Astrocyte (in vitro differentiated cells and primary cell): ENCODE data around the gene NR2C2. TPM values are rescaled to one million over a fixed set of nuclear protein-coding genes. Genes with fewer than 3 reads are reported as not detected.

Source experiments
- DNase-seq: peaks from one replicate; pipeline ENCODE4 v3.0.0-alpha.2; 2010; ENCODE audit warnings: low read depth
- FAIRE-seq: peaks from 2 replicates; lab custom pipeline; 2011; peaks lifted over from hg19 to GRCh38; lab: Jason Lieb, UNC
- H2AFZ ChIP-seq: 2 replicates; pipeline ENCODE4 v1.6.0; 2012; ENCODE audit warnings: low read depth, low read length, inconsistent platforms
- H3K27ac ChIP-seq: 2 replicates; pipeline ENCODE4 v1.5.1; 2011; ENCODE audit warnings: low read depth, low read length, inconsistent platforms
- H3K27me3 ChIP-seq: 2 replicates; pipeline ENCODE4 v1.6.0; 2011; ENCODE audit warnings: low read length, inconsistent platforms; ENCODE audit not compliant: insufficient read depth
- H3K36me3 ChIP-seq: 2 replicates; pipeline ENCODE4 v1.5.1; 2011; ENCODE audit warnings: low read length, inconsistent platforms; ENCODE audit not compliant: insufficient read depth
- H3K4me1 ChIP-seq: 2 replicates; pipeline ENCODE4 v1.5.1; 2011; ENCODE audit warnings: low read length, inconsistent platforms; ENCODE audit not compliant: insufficient read depth
- H3K4me2 ChIP-seq: 2 replicates; pipeline ENCODE4 v1.6.0; 2012; ENCODE audit warnings: low read length, inconsistent platforms
- H3K4me3 ChIP-seq: 2 replicates; pipeline ENCODE4 v1.5.1; 2011; ENCODE audit warnings: low read depth, mild to moderate bottlenecking, low read length, inconsistent platforms; ENCODE audit not compliant: insufficient read depth
- H3K79me2 ChIP-seq: 2 replicates; pipeline ENCODE4 v1.6.0; 2012; ENCODE audit warnings: mild to moderate bottlenecking, low read length, inconsistent platforms; ENCODE audit not compliant: insufficient read depth
- H3K9ac ChIP-seq: 2 replicates; pipeline ENCODE4 v1.6.0; 2012; ENCODE audit warnings: mild to moderate bottlenecking, low read length, inconsistent platforms
- H3K9me3 ChIP-seq: 2 replicates; pipeline ENCODE4 v1.5.1; 2012; ENCODE audit warnings: low read depth, mild to moderate bottlenecking, low read length, inconsistent platforms; ENCODE audit not compliant: insufficient read depth
- H4K20me1 ChIP-seq: 2 replicates; pipeline ENCODE4 v1.6.0; 2012; ENCODE audit warnings: low read length, inconsistent platforms; ENCODE audit not compliant: insufficient read depth
- H3K27ac Mint-ChIP-seq: one replicate; pipeline ENCODE4 v1.8.0; 2021; ENCODE audit warnings: mild to moderate bottlenecking, mixed read lengths; ENCODE audit not compliant: unreplicated experiment
- H3K27me3 Mint-ChIP-seq: one replicate; pipeline ENCODE4 v1.8.0; 2021; ENCODE audit warnings: low read depth, mixed read lengths; ENCODE audit not compliant: unreplicated experiment
- H3K36me3 Mint-ChIP-seq: one replicate; pipeline ENCODE4 v1.8.0; 2021; ENCODE audit warnings: low read depth, mixed read lengths; ENCODE audit not compliant: unreplicated experiment
- H3K4me1 Mint-ChIP-seq: one replicate; pipeline ENCODE4 v1.8.0; 2021; ENCODE audit warnings: low read depth, mixed read lengths; ENCODE audit not compliant: unreplicated experiment
- H3K4me3 Mint-ChIP-seq: one replicate; pipeline ENCODE4 v1.8.0; 2021; ENCODE audit warnings: mild to moderate bottlenecking, moderate library complexity, mixed read lengths; ENCODE audit not compliant: unreplicated experiment
- H3K9me3 Mint-ChIP-seq: one replicate; pipeline ENCODE4 v1.8.0; 2021; ENCODE audit warnings: mild to moderate bottlenecking, mixed read lengths; ENCODE audit not compliant: unreplicated experiment
- CTCF ChIP-seq: IDR thresholded peaks from 2 replicates; pipeline ENCODE4 v1.5.1; 2011; ENCODE audit warnings: low read depth, mild to moderate bottlenecking, inconsistent platforms, low read length, moderate library complexity; ENCODE audit not compliant: insufficient read depth
- EZH2 ChIP-seq: IDR thresholded peaks from 2 replicates; pipeline ENCODE4 v1.6.1; 2012; ENCODE audit warnings: mild to moderate bottlenecking, low read length, inconsistent platforms; ENCODE audit not compliant: insufficient read depth
- total RNA-seq: library from RNA; stranded (reverse); gene quantifications from 2 replicates; pipeline ENCODE4 v1.2.1, GENCODE V29; 2021

The NR2C2 gene
- total RNA-seq, 1 donor from 2014 or later: 36.3 TPM

- Histone ChIP-seq H2AFZ (no peak overlapping the region), H3K36me3 (peaks cover 17% of the 10 kb centered on the region), H3K4me3 (peak overlapping the region; percentile 100), H3K79me2 (peaks cover 30% of the 10 kb centered on the region), H3K27me3 (no peaks in the 10 kb centered on the region), H3K4me1 (peaks cover 15% of the 10 kb centered on the region), H3K4me2 (peak overlapping the region; percentile 93), H3K9me3 (no peaks in the 10 kb centered on the region), H4K20me1 (peaks cover 11% of the 10 kb centered on the region), H3K27ac (peak overlapping the region; percentile 91), H3K9ac (peak overlapping the region; percentile 98)
- Mint-ChIP-seq H3K4me3 (peak overlapping the region; percentile 93), H3K4me1 (peaks cover 3% of the 10 kb centered on the region), H3K27ac (peak overlapping the region; percentile 15), H3K27me3 (no peaks in the 10 kb centered on the region), H3K9me3 (no peaks in the 10 kb centered on the region), H3K36me3 (peaks cover 2% of the 10 kb centered on the region)
- FAIRE-seq: no peak
- no peak for TF ChIP-seq EZH2
- no peak for TF ChIP-seq CTCF
- DNase-seq: peak; percentile 56
These were observed 150.5 kb downstream of the NR2C2 start for GRCh38 chr3:15097891-15098290.

Other genes with a start within 250 kb of the NR2C2 start
- gene FGD5, start 128.6 kb upstream of the NR2C2 start, total RNA-seq: 2.0 and 2.6 TPM in 2 replicates
- 32.9 and 38.9 TPM in 2 replicates for gene MRPS25, start 117.7 kb downstream of the NR2C2 start, total RNA-seq
- gene RBSN, start 151.6 kb downstream of the NR2C2 start, total RNA-seq: 19.6 and 20.3 TPM in 2 replicates